ACC112 (cell line): ENCODE results near the gene XAGE3.
"Not testable (repeated sequence)": the region's sequence is repeated elsewhere in the genome, so short reads cannot be mapped to it uniquely, and the experiment has no call there.

ENCODE experiments used
- H2AFZ ChIP-seq: fragments of 200-600 bp; sonication (generic); one replicate; pipeline ENCODE4 v1.6.0; 2017; ENCODE audit warnings: antibody characterized with exemption, low read length; ENCODE audit not compliant: unreplicated experiment
- H3K27ac ChIP-seq: fragments of 200-600 bp; sonication (generic); 2 replicates; pipeline ENCODE4 v1.5.1; 2014; ENCODE audit warnings: low read depth, mild to moderate bottlenecking, antibody characterized with exemption, low read length, moderate library complexity
- H3K27me3 ChIP-seq: fragments of 200-600 bp; sonication (generic); 2 replicates; pipeline ENCODE4 v1.6.1; 2014; ENCODE audit warnings: mild to moderate bottlenecking, antibody characterized with exemption, low read length, moderate library complexity, mixed read lengths; ENCODE audit not compliant: insufficient read depth
- H3K36me3 ChIP-seq: fragments of 200-600 bp; sonication (generic); 2 replicates; pipeline ENCODE4 v1.6.1; 2016; ENCODE audit warnings: mild to moderate bottlenecking, antibody characterized with exemption, low read length, moderate library complexity, mixed read lengths; ENCODE audit not compliant: insufficient read depth
- H3K4me1 ChIP-seq: fragments of 200-600 bp; sonication (generic); one replicate; pipeline ENCODE4 v1.6.1; 2016; ENCODE audit warnings: low read length, mixed read lengths; ENCODE audit not compliant: insufficient read depth, unreplicated experiment, control insufficient read depth
- H3K4me3 ChIP-seq: fragments of 200-600 bp; sonication (generic); 2 replicates; pipeline ENCODE4 v1.5.1; 2014; ENCODE audit warnings: mild to moderate bottlenecking, low read depth, low read length
- H3K79me2 ChIP-seq: fragments of 200-600 bp; sonication (generic); one replicate; pipeline ENCODE4 v1.6.0; 2016; ENCODE audit warnings: low read length; ENCODE audit not compliant: control insufficient read depth, unreplicated experiment, insufficient read depth

Gene XAGE3, protein sequence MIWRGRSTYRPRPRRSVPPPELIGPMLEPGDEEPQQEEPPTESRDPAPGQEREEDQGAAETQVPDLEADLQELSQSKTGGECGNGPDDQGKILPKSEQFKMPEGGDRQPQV

DNA sequence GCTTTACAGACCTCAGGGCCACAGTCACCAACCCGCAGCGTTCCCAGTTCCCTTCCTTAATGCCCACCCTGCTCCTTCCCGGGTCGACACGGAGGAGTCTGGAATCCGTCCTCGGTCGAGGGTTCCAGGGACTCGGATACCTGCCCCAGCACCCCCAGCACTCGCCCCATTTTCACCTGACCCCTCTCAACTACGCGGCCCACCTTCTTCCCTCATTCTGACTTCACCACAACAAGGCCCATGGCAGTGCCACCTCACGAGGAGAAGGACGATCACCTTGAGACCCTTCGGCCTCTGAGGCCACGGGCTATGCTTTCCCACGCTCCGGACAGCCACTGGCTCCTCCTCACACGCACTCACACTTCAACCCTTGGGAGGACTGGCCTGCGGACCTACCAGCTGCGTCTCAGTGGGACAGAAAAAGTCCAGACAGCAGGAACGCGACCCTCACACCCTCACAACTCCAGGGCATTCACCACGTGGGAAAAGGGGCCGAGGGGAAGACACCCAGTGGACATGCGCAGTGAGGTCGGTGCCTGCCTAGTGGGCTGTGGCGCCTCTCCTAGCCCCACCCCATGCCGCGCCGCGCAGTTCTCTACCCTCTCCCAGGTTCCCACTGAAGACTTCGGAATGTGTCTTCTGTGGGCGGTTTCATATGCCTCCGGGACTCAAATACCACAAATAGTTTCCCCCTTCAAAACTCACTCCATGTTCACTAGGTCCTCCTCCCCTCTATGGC is at the start of gene XAGE3:
TSS of gene XAGE3 (minus strand) at position 474 of the 739 bp plus-strand sequence. CDS start 950 bp downstream, outside the sequence.
- Histone ChIP-seq H3K79me2 (no peaks in the 10 kb centered on the region), H3K27me3 (no peaks in the 10 kb centered on the region), H2AFZ (no peak within 1 kb of the TSS), H3K4me3 (no peak within 1 kb of the TSS), H3K36me3 (no peaks in the 10 kb centered on the region), H3K27ac (no peak within 1 kb of the TSS), H3K4me1 (no peaks in the 10 kb centered on the region)

DNA sequence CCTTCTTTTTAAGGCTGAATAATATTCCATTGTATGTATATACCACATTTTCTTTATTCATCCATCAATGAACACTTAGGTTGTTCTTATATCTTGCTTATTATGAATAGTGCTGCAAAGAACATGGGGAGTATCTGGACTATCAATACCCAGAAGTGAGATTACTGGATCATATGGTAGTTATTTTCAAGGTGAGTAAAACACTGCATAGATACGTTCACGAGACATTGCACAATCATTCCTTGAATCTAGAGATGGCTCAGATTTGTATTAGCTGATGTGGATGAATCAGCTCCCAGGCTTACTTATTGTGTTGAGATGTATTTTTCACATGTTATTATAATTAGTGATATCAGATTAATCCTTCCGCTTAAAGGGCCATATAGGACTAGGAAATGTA is 46.8 kb upstream of the XAGE3 start:
- not testable (repeated sequence) for H3K4me3 ChIP-seq, H3K36me3 ChIP-seq, H2AFZ ChIP-seq, H3K4me1 ChIP-seq, H3K27me3 ChIP-seq, H3K79me2 ChIP-seq, H3K27ac ChIP-seq

DNA sequence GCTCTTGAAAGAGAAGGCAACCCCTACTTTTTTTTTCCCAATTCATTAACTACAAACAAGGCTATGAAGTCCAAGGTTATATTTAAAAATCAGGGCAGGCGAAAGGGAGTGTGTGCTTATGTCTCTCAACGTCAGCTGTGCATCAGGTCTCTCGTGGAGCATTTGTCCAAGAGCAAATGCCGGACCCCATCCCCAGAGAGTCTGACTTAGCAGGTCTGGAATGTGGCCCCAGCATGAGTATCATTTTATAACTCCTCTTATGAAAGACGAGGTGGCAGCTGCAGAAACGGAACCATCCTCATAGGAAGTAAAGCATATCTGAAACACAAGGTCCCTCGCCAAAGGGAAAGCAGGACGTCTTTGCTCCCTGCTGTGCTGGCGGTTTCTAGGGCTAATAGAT is 45.8 kb upstream of the XAGE3 start:
- not testable (repeated sequence) for H3K36me3 ChIP-seq, H3K4me3 ChIP-seq, H3K27me3 ChIP-seq, H3K27ac ChIP-seq, H2AFZ ChIP-seq, H3K79me2 ChIP-seq, H3K4me1 ChIP-seq

DNA sequence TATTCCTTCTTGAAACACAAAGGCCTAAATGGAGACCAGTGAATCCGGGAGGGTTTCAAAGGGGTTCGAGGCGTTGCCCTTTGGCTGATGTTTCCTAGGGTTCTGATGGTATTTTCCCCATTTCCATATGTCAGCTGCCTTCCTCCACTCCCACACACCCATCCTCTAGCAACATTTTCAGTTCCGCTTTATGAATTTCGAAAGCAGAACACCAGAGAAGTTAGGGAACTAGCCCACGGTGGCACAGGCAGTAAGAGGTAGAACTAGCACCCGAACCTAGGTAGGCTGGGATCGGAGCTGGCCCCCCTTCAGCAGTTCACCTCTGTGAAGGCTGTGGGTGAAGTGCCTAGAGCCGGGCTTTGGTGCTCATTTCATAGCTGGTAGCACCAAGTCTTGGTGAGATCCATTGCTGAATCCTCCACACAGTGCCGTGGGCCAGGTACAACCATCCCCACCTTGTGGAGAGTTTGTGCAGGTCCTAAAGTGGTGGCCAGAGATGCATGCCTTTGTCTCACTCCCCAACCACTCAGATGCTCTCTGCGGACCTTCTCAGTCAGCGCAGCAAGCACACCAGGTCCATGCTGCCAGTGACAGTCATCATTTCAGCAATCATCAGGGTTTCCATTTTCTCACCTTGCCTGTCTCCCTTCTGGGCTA is 41.6 kb upstream of the XAGE3 start:
- H3K4me1 ChIP-seq, H3K27me3 ChIP-seq, H3K27ac ChIP-seq, H3K36me3 ChIP-seq, H3K4me3 ChIP-seq, H3K79me2 ChIP-seq, H2AFZ ChIP-seq: not testable (repeated sequence)

DNA sequence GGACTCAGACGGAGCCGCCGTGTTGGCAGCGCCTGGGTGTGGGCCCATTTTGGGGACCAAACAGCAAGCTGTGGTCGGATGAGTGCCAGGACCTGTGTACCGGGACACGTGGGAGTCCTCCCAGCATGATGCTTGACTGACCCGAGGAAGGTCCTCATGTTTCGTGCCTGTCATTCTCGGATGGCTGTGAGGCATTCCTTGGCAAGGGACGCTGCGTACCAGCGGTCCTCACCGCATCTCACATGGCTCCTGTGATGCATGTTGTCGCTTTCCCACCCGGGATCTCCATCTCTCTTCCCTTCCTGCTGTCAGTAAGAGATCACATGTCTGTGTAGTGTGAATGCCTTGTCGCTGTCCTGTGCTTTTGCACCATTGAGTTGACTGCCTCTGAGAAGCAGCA is 40.0 kb upstream of the XAGE3 start:
- not testable (repeated sequence) for H3K36me3 ChIP-seq, H2AFZ ChIP-seq, H3K27ac ChIP-seq

DNA sequence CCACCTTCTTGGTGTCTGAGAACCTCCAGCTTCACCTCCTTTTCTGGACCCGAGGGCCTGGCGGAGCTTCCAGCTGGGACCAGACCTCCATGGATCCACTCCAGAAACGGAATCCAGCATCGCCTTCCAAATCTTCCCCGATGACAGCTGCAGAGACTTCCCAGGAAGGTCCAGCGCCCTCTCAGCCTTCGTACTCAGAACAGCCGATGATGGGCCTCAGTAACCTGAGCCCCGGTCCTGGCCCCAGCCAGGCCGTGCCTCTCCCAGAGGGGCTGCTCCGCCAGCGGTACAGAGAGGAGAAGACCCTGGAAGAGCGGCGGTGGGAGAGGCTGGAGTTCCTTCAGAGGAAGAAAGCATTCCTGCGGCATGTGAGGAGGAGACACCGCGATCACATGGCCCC is 39.3 kb upstream of the XAGE3 start:
- H3K79me2 ChIP-seq, H3K36me3 ChIP-seq, H3K4me3 ChIP-seq, H3K27me3 ChIP-seq, H2AFZ ChIP-seq, H3K4me1 ChIP-seq, H3K27ac ChIP-seq: not testable (repeated sequence)

More for the DNA sequence above, 40.0 kb upstream of the XAGE3 start:
- H3K79me2 ChIP-seq, H3K4me1 ChIP-seq, H3K4me3 ChIP-seq, H3K27me3 ChIP-seq: not testable (repeated sequence)

DNA sequence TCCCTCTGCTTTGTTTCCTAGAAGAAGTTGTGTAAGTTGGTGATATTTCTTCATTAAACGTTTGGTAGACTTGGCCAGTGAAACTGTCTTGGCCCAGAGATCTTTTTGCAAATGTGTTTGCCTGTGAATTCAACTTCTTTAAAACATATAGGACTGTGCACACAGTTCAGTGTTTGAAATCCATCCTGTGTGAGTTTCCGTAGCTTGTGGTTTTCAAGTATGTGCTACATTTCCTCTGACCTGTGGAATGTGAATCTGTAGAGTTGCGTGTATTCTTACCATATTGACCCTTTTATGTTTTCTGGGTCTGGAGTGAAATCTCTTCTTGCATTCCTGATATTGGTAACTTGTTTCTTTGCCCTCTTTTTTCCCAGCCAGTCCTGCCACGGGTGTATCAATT is 38.2 kb upstream of the XAGE3 start:
- not testable (repeated sequence) for H3K4me1 ChIP-seq, H3K79me2 ChIP-seq, H3K27ac ChIP-seq, H3K36me3 ChIP-seq, H2AFZ ChIP-seq, H3K4me3 ChIP-seq, H3K27me3 ChIP-seq

DNA sequence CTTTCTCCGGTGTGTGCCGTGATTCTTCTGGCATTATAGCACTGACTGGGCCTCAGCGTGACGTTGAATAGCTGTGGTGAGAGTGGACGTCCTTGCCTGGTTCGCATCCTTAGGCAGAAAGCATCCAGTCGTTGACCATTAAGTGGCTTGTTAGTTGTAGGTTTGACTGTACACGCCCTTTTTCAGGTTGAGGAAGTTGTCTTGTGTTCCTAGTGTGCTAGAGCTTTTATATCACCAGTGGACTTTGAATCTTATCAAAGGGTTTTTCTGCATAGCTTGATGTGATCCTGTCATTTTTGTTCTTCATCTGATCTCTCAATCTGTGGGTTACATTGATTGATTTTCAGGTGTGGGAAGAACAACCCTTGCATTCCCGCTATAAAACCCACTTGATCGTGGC is 37.6 kb upstream of the XAGE3 start:
- H2AFZ ChIP-seq, H3K79me2 ChIP-seq, H3K4me3 ChIP-seq, H3K36me3 ChIP-seq, H3K27me3 ChIP-seq, H3K27ac ChIP-seq, H3K4me1 ChIP-seq: not testable (repeated sequence)

DNA sequence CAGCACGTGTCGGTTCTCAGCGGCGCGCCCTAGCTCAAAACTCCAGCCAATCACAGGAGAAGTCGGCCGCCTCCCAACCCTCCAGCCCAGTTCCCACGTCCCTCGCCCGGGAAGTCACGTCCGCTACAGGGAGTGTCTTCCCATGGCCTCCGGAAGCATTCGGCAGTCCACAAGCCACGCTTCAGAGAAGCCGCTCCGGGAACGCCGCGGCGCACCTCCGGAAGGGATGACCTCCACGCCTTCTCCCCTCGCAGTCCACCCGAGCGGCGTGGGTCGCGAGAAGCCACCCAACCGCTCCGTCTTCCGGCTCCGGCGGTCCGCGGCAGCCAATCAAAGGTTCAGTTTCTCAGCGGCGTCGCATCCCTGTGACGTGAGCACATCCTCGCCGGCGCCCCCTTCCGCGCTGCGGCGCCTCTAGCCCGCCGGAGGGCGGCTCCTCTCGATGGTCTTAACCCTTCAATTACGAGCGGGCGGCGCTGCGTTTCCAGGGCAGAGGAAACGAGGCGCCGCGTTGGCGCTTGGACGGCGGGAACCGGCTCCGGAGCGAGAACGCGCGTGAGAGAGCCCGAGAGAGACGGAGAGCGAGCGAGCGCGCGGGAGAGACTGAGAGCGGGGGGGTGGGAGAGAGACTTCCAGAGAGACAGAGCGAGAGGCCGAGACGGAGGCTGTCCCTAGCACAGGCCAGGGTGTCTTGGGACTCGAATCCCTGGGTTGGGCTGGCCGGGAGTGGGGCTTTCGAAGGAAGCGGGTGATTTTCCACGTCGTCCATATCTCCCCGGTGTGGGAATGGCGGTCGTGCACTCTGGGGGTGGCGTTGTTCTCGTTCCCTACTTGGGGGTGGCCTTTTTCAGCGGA is 29.2 kb upstream of the XAGE3 start, which contains the start of gene FAM156B:
TSS of gene FAM156B (plus strand) at position 476 of the 855 bp plus-strand sequence. CDS start 9,896 bp downstream, outside the sequence.
- H2AFZ ChIP-seq, H3K4me1 ChIP-seq, H3K4me3 ChIP-seq, H3K27ac ChIP-seq, H3K79me2 ChIP-seq, H3K36me3 ChIP-seq, H3K27me3 ChIP-seq: not testable (repeated sequence)

DNA sequence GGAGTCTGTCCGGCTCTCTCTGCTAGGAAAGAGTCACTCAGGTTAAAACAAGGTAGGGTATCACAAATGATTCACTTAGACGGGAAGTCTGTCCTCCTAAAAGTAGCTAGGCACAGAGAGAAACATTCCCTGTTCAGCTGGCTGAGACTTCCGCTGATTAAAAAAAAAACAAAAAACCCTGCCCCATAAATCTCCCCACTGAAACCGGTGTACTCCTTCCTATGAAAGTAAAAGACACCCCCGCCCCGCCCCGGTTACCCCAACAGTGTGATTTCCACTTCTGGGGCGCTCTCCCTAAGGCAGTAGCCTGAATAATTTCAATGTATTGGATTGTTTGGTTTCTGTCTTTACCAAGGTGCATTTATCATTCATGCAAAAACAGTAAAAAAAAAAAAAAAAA is 28.6 kb upstream of the XAGE3 start:
- H3K79me2 ChIP-seq, H3K36me3 ChIP-seq, H3K27me3 ChIP-seq, H3K4me1 ChIP-seq, H3K27ac ChIP-seq, H2AFZ ChIP-seq, H3K4me3 ChIP-seq: not testable (repeated sequence)
